HTERT RPE-1 (cell line): Measurements from ENCODE around the gene AMELX.

Experiments
- in situ Hi-C: fragments of 300-500 bp; cut with MboI; formaldehyde crosslinking; loops from 4 replicates; pipeline ENCODE4 v1.14.3; 2020; ENCODE audit warnings: low sequenced_read_pairs

Gene AMELX

GRCh38 chrX:11305641-11306040 lies 12.4 kb downstream of the AMELX start:
- in situ Hi-C loops: no loop called here

- in situ Hi-C loops: no loop called here
These were observed 16.0 kb downstream of the AMELX start for GRCh38 chrX:11309220-11309619.

GRCh38 chrX:11311706-11312105 lies 18.5 kb downstream of the AMELX start:
- in situ Hi-C loops: no loop called here

GRCh38 chrX:11319806-11320520 lies 26.8 kb downstream of the AMELX start:
- in situ Hi-C loops: no loop called here

- in situ Hi-C loops: no loop called here
These were observed 28.8 kb downstream of the AMELX start for GRCh38 chrX:11321986-11322385.

GRCh38 chrX:11328134-11328533 lies 34.9 kb downstream of the AMELX start:
- in situ Hi-C loops: no loop called here

GRCh38 chrX:11329021-11329420 lies 35.8 kb downstream of the AMELX start:
- in situ Hi-C loops: no loop called here

GRCh38 chrX:11331788-11332187 lies 38.6 kb downstream of the AMELX start:
- in situ Hi-C loops: no loop called here

GRCh38 chrX:11334165-11334564 lies 41.0 kb downstream of the AMELX start:
- in situ Hi-C loops: no loop called here

- in situ Hi-C loops: no loop called here
These were observed 43.0 kb downstream of the AMELX start for GRCh38 chrX:11336201-11336600.

GRCh38 chrX:11337292-11338009 lies 44.2 kb downstream of the AMELX start:
- in situ Hi-C loops: no loop called here

- in situ Hi-C loops: no loop called here
These were observed 48.3 kb downstream of the AMELX start for GRCh38 chrX:11341274-11342201.

- in situ Hi-C loops: no loop called here
These were observed 49.5 kb downstream of the AMELX start for GRCh38 chrX:11342673-11343072.

- in situ Hi-C loops: no loop called here
These were observed 53.0 kb downstream of the AMELX start for GRCh38 chrX:11346121-11346682.

GRCh38 chrX:11347300-11347699 lies 54.1 kb downstream of the AMELX start:
- in situ Hi-C loops: no loop called here

- in situ Hi-C loops: no loop called here
These were observed 55.8 kb downstream of the AMELX start for GRCh38 chrX:11349020-11349419.

- in situ Hi-C loops: no loop called here
These were observed 56.6 kb downstream of the AMELX start for GRCh38 chrX:11349661-11350337.
